Hypothalamus (tissue), 51 donors: ENCODE results near the gene RARB.

Source experiments
- DNase-seq, 51 donors: peaks; one replicate each; lab custom pipeline; 2025; lab: John Stamatoyannopoulos, UW

RARB gene

GRCh38 chr3:25588441-25589103, 160.5 kb downstream of the RARB start:
- DNase-seq = no peak

GRCh38 chr3:25589104-25589782, 161.2 kb downstream of the RARB start:
- DNase-seq = no peak

- no peak for DNase-seq
Observed at GRCh38 chr3:25589783-25590258, 161.8 kb downstream of the RARB start.

- DNase-seq = no peak
Observed at GRCh38 chr3:25592510-25592968, 164.5 kb downstream of the RARB start.

- DNase-seq = no peak
Observed at GRCh38 chr3:25593001-25593400, 164.9 kb downstream of the RARB start.

GRCh38 chr3:25594007-25594502, 166.0 kb downstream of the RARB start:
- DNase-seq = peak in 2 of 51 donors; percentile 7 to 53

GRCh38 chr3:25597535-25598101, 169.6 kb downstream of the RARB start:
- no peak for DNase-seq

- DNase-seq = no peak
Observed at GRCh38 chr3:25603703-25604102, 175.6 kb downstream of the RARB start.

GRCh38 chr3:25604107-25604805, 176.2 kb downstream of the RARB start:
- DNase-seq = no peak

GRCh38 chr3:25610167-25610566, 182.1 kb downstream of the RARB start:
- no peak for DNase-seq

- DNase-seq = no peak
Observed at GRCh38 chr3:25610779-25611178, 182.7 kb downstream of the RARB start.

GRCh38 chr3:25611193-25611592, 183.1 kb downstream of the RARB start:
- no peak for DNase-seq

GRCh38 chr3:25618028-25618427, 190.0 kb downstream of the RARB start:
- DNase-seq = no peak

- no peak for DNase-seq
Observed at GRCh38 chr3:25619382-25619781, 191.3 kb downstream of the RARB start.

- no peak for DNase-seq
Observed at GRCh38 chr3:25620493-25620892, 192.4 kb downstream of the RARB start.

GRCh38 chr3:25621087-25621486, 193.0 kb downstream of the RARB start:
- no peak for DNase-seq

GRCh38 chr3:25631989-25632388, 203.9 kb downstream of the RARB start:
- DNase-seq = no peak

GRCh38 chr3:25633919-25634318, 205.9 kb downstream of the RARB start:
- no peak for DNase-seq

- DNase-seq = no peak
Observed at GRCh38 chr3:25635038-25635437, 207.0 kb downstream of the RARB start.
